Activated CD8-positive, alpha-beta T cell treated with anti-CD3 and anti-CD28 coated beads for 36 hours (primary cell): ENCODE measurements around the gene NLRP14. TPM values are rescaled to one million over a fixed set of nuclear protein-coding genes. Genes with fewer than 3 reads are reported as not detected.

Source experiments
- ATAC-seq: fragments of 200-7000 bp; cut with Tn5 transposase; one replicate; pipeline ENCODE4 v1.10.0; 2021; ENCODE audit warnings: mild to moderate bottlenecking, moderate library complexity
- CTCF ChIA-PET: fragments of 350-600 bp; sonication (Branson Sonifier 250); formaldehyde crosslinking; loops from one replicate; lab custom pipeline; 2021; ENCODE audit warnings: antibody characterized with exemption; lab: Charles Lee
- POLR2A ChIA-PET: fragments of 350-600 bp; sonication (Branson Sonifier 250); formaldehyde crosslinking; loops from one replicate; lab custom pipeline; 2021; ENCODE audit warnings: antibody characterized with exemption; lab: Charles Lee
- DNase-seq: peaks from one replicate; pipeline ENCODE4 v3.0.0-alpha.2; 2020
- H3K27ac Mint-ChIP-seq: one replicate; pipeline ENCODE4 v1.8.0; 2021; ENCODE audit warnings: mild to moderate bottlenecking, mixed read lengths
- H3K27me3 Mint-ChIP-seq: one replicate; pipeline ENCODE4 v1.8.0; 2021; ENCODE audit warnings: mixed read lengths
- H3K36me3 Mint-ChIP-seq: one replicate; pipeline ENCODE4 v1.8.0; 2021; ENCODE audit warnings: low read depth, mixed read lengths
- H3K4me1 Mint-ChIP-seq: one replicate; pipeline ENCODE4 v1.8.0; 2021; ENCODE audit warnings: low read depth, mixed read lengths
- H3K4me3 Mint-ChIP-seq: one replicate; pipeline ENCODE4 v1.8.0; 2021; ENCODE audit warnings: mild to moderate bottlenecking, moderate library complexity, mixed read lengths
- H3K9me3 Mint-ChIP-seq: one replicate; pipeline ENCODE4 v1.8.0; 2021; ENCODE audit warnings: mixed read lengths
- CTCF ChIP-seq: fragments of 200-600 bp; IDR thresholded peaks from one replicate; pipeline ENCODE4 v1.8.0; 2022; ENCODE audit warnings: antibody characterized with exemption, mild to moderate bottlenecking
- intact Hi-C: fragments of 100-400 bp; cut with micrococcal nuclease; formaldehyde crosslinking; loops from one replicate; pipeline ENCODE4 v1.10.0; 2022
- total RNA-seq, 2 experiments: library from RNA; stranded (reverse); gene quantifications; one replicate each; pipeline ENCODE4 v1.2.3, GENCODE V29; 2021

NLRP14 gene
- total RNA-seq, 2 experiments from 2014 or later: 0.11 to 0.16 TPM

GRCh38 chr11:7056828-7057513 is 36.7 kb downstream of the NLRP14 start:
- ATAC-seq: no peak
- CTCF ChIA-PET: no interaction called here
- H3K36me3 Mint-ChIP-seq: no peaks in the 10 kb centered on the region
- no peak overlapping the region for H3K27ac Mint-ChIP-seq
- intact Hi-C loops: no loop called here
- no peaks in the 10 kb centered on the region for H3K4me1 Mint-ChIP-seq
- H3K4me3 Mint-ChIP-seq: no peak overlapping the region
- no peak for TF ChIP-seq CTCF
- no peaks in the 10 kb centered on the region for H3K9me3 Mint-ChIP-seq
- DNase-seq: no peak
- POLR2A ChIA-PET: no interaction called here
- peaks cover 7% of the 10 kb centered on the region for H3K27me3 Mint-ChIP-seq

- ChIA-PET CTCF (no interaction called here), POLR2A (no interaction called here)
- TF ChIP-seq CTCF: no peak
- ATAC-seq: no peak
- H3K36me3 Mint-ChIP-seq: no peaks in the 10 kb centered on the region
- no peaks in the 10 kb centered on the region for H3K4me1 Mint-ChIP-seq
- intact Hi-C loops: no loop called here
- no peak for DNase-seq
- H3K9me3 Mint-ChIP-seq: no peaks in the 10 kb centered on the region
- H3K4me3 Mint-ChIP-seq: no peak overlapping the region
- no peak overlapping the region for H3K27ac Mint-ChIP-seq
- peaks cover 7% of the 10 kb centered on the region for H3K27me3 Mint-ChIP-seq
Measured at GRCh38 chr11:7057641-7058040, 37.4 kb downstream of the NLRP14 start.

- H3K27me3 Mint-ChIP-seq: peaks cover 7% of the 10 kb centered on the region
Measured at GRCh38 chr11:7060868-7061267, 40.6 kb downstream of the NLRP14 start.

GRCh38 chr11:7062534-7062933 is 42.3 kb downstream of the NLRP14 start:
- H3K4me1 Mint-ChIP-seq: no peaks in the 10 kb centered on the region
- CTCF ChIA-PET: no interaction called here
- peaks cover 9% of the 10 kb centered on the region for H3K27me3 Mint-ChIP-seq
- H3K27ac Mint-ChIP-seq: no peak overlapping the region
- ATAC-seq (no peak), DNase-seq (no peak)
- H3K36me3 Mint-ChIP-seq: no peaks in the 10 kb centered on the region
- H3K9me3 Mint-ChIP-seq: peaks cover 2% of the 10 kb centered on the region
- no peak overlapping the region for H3K4me3 Mint-ChIP-seq
- no peak for TF ChIP-seq CTCF
- intact Hi-C loops: no loop called here
- POLR2A ChIA-PET: no interaction called here

More at GRCh38 chr11:7060868-7061267, 40.6 kb downstream of the NLRP14 start:
- H3K27ac Mint-ChIP-seq: no peak overlapping the region
- ATAC-seq (no peak), DNase-seq (no peak)
- H3K4me1 Mint-ChIP-seq: no peaks in the 10 kb centered on the region
- no peaks in the 10 kb centered on the region for H3K36me3 Mint-ChIP-seq
- intact Hi-C loops: no loop called here
- CTCF ChIA-PET: no interaction called here
- POLR2A ChIA-PET: no interaction called here
- TF ChIP-seq CTCF: no peak
- no peak overlapping the region for H3K4me3 Mint-ChIP-seq
- H3K9me3 Mint-ChIP-seq: no peaks in the 10 kb centered on the region

GRCh38 chr11:7072401-7073028 is 52.2 kb downstream of the NLRP14 start:
- ATAC-seq: no peak

More at GRCh38 chr11:7072401-7073028, 52.2 kb downstream of the NLRP14 start:
- H3K36me3 Mint-ChIP-seq: no peaks in the 10 kb centered on the region
- TF ChIP-seq CTCF: no peak
- no peaks in the 10 kb centered on the region for H3K4me1 Mint-ChIP-seq
- H3K9me3 Mint-ChIP-seq: no peaks in the 10 kb centered on the region
- H3K27me3 Mint-ChIP-seq: peaks cover 2% of the 10 kb centered on the region
- DNase-seq: no peak
- CTCF ChIA-PET: no interaction called here
- intact Hi-C loops: no loop called here
- POLR2A ChIA-PET: no interaction called here
- H3K27ac Mint-ChIP-seq: no peak overlapping the region
- H3K4me3 Mint-ChIP-seq: no peak overlapping the region
